Esophagus muscularis mucosa (tissue), 4 donors: ENCODE results near the gene NUP210L.

Source experiments
- EP300 ChIP-seq: sonication (generic); formaldehyde crosslinking; IDR thresholded peaks from one replicate; pipeline ENCODE4 v1.6.1; 2017; ENCODE audit warnings: antibody characterized with exemption
- POLR2A ChIP-seq: fragments of 450-650 bp; IDR thresholded peaks from one replicate; pipeline ENCODE4 v1.6.1; 2017; ENCODE audit warnings: antibody characterized with exemption, moderate library complexity, mild to moderate bottlenecking, low read depth
- TF ChIP-seq, protein P1 (sequence below), 3 experiments: fragments of 200-600 bp in 2 of 3; fragments of 450-650 bp in 1 of 3; sonication (generic) in 2 of 3; IDR thresholded peaks; one replicate each; pipeline ENCODE4 v1.5.1; 2017 to 2019; ENCODE audit warnings: antibody characterized with exemption in 3 of 3, mild to moderate bottlenecking in 2 of 3, moderate library complexity in 1 of 3

DNA sequence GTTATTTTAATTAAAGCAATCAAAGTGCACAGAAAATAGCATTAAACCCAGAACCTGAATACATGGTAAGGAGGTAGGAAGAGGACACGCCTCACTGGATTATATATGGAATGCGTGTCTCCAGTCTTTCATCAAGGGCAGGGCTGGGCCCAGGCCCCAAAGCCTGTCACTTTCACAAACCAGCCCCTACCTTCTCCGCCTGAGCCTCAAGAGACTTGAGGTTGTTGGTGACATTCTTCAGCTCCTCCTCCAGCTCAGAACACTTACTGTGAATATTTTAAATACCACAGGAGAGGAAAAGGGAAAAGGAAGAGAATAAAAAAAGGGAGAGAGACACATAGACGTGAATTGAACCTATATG lies 16.3 kb upstream of the NUP210L start:
- TF ChIP-seq POLR2A (no peak), EP300 (no peak)
- TF ChIP-seq, protein P1, sequence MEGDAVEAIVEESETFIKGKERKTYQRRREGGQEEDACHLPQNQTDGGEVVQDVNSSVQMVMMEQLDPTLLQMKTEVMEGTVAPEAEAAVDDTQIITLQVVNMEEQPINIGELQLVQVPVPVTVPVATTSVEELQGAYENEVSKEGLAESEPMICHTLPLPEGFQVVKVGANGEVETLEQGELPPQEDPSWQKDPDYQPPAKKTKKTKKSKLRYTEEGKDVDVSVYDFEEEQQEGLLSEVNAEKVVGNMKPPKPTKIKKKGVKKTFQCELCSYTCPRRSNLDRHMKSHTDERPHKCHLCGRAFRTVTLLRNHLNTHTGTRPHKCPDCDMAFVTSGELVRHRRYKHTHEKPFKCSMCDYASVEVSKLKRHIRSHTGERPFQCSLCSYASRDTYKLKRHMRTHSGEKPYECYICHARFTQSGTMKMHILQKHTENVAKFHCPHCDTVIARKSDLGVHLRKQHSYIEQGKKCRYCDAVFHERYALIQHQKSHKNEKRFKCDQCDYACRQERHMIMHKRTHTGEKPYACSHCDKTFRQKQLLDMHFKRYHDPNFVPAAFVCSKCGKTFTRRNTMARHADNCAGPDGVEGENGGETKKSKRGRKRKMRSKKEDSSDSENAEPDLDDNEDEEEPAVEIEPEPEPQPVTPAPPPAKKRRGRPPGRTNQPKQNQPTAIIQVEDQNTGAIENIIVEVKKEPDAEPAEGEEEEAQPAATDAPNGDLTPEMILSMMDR (IDR thresholded peaks at IDR 0.05) = no peak
